Stomach (tissue), 9 donors: ENCODE data around the gene GPER1. TPM values are rescaled to one million over a fixed set of nuclear protein-coding genes. Genes with fewer than 3 reads are reported as not detected.

Experiments
- DNase-seq, 2 donors: peaks; one replicate each; pipeline versions ENCODE4 v3.0.0 to v3.0.0-alpha.2; 2013 to 2019
- H3K27ac ChIP-seq, 5 donors: fragments of 200-600 bp in 4 of 5; sonication (generic) in 4 of 5; one replicate each; pipeline ENCODE4 v1.5.1; 2013 to 2019; ENCODE audit warnings: mild to moderate bottlenecking in 1 of 5, moderate library complexity in 1 of 5
- H3K27me3 ChIP-seq, 3 donors: fragments of 200-600 bp; sonication (generic); one replicate each; pipeline ENCODE4 v1.5.1; 2017 to 2019; ENCODE audit warnings: mixed run types in 1 of 3
- H3K36me3 ChIP-seq, 4 donors: fragments of 200-600 bp; sonication (generic); 1 replicate in 3 of 4; 2 replicates in 1 of 4; pipeline ENCODE4 v1.5.1; 2016 to 2019
- H3K4me1 ChIP-seq, 4 donors: fragments of 200-600 bp; sonication (generic); one replicate each; pipeline ENCODE4 v1.5.1; 2016 to 2019
- H3K4me3 ChIP-seq, 4 donors: fragments of 200-600 bp; sonication (generic) in 3 of 4; one replicate each; pipeline ENCODE4 v1.5.1; 2016 to 2019; ENCODE audit warnings: mild to moderate bottlenecking in 1 of 4
- H3K9me3 ChIP-seq, 4 donors: fragments of 200-600 bp; sonication (generic); one replicate each; pipeline ENCODE4 v1.5.1; 2016 to 2019
- CTCF ChIP-seq, 7 experiments: fragments of 450-650 bp in 4 of 7; fragments of 200-600 bp in 3 of 7; sonication (generic) in 3 of 7; IDR thresholded peaks; one replicate each; pipeline ENCODE4 v1.5.1; 2016 to 2019; ENCODE audit warnings: antibody characterized with exemption in 7 of 7, control low read depth in 2 of 7, mild to moderate bottlenecking in 1 of 7
- EP300 ChIP-seq: sonication (generic); formaldehyde crosslinking; IDR thresholded peaks from one replicate; pipeline ENCODE4 v1.6.1; 2017; ENCODE audit warnings: antibody characterized with exemption
- POLR2A ChIP-seq, 4 donors: fragments of 450-650 bp; IDR thresholded peaks; one replicate each; pipeline ENCODE4 v1.6.1; 2016; ENCODE audit warnings: antibody characterized with exemption in 4 of 4, control low read depth in 2 of 4, mild to moderate bottlenecking in 1 of 4, moderate library complexity in 1 of 4
- POLR2AphosphoS5 ChIP-seq, 3 donors: sonication (generic); formaldehyde crosslinking; IDR thresholded peaks; one replicate each; pipeline ENCODE4 v1.6.1; 2016; ENCODE audit warnings: antibody characterized with exemption in 3 of 3
- WGBS, 5 donors: extraction: QIAGEN DNeasy Blood & Tissue Kit in 3 of 5; methylation state at CpG; one replicate each; pipeline versions ENCODE4 v1.1.5 to v1.1.7; 2013 to 2018; 5-methylcytosine and 5-hydroxymethylcytosine counted together
- intact Hi-C: fragments of 100-400 bp; cut with DNase I; formaldehyde crosslinking; loops from one replicate; pipeline ENCODE4 v1.15.1; 2023; ENCODE audit warnings: low total_unique reads
- polyA plus RNA-seq, 3 donors: library from polyadenylated mRNA; stranded (reverse); fragments of 200-250 nt; gene quantifications; one replicate each; pipeline ENCODE4 v1.2.3, GENCODE V29; 2013
- total RNA-seq, 5 donors: library from RNA; depleted of rRNA; stranded (reverse); fragments of >200 nt; gene quantifications; one replicate each; pipeline versions ENCODE4 v1.1.0 to v1.2.3, GENCODE V29; 2014 to 2016
- donor health status: healthy with polysubstance abuse.
- donor health status: Bipolar disorder and iron deficiency.
- donor health status: healthy.

The GPER1 gene
- total and polyA plus RNA-seq, 8 donors: 0.58 to 31.2 (median 18.3) TPM; not detected in 1

DNA sequence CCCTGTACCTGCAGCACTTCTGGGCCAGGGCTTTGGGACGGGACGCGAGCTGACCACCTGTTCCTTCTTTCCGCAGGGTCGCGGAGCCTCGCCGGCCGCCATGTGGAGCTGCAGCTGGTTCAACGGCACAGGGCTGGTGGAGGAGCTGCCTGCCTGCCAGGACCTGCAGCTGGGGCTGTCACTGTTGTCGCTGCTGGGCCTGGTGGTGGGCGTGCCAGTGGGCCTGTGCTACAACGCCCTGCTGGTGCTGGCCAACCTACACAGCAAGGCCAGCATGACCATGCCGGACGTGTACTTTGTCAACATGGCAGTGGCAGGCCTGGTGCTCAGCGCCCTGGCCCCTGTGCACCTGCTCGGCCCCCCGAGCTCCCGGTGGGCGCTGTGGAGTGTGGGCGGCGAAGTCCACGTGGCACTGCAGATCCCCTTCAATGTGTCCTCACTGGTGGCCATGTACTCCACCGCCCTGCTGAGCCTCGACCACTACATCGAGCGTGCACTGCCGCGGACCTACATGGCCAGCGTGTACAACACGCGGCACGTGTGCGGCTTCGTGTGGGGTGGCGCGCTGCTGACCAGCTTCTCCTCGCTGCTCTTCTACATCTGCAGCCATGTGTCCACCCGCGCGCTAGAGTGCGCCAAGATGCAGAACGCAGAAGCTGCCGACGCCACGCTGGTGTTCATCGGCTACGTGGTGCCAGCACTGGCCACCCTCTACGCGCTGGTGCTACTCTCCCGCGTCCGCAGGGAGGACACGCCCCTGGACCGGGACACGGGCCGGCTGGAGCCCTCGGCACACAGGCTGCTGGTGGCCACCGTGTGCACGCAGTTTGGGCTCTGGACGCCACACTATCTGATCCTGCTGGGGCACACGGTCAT lies 30.3 kb upstream of the GPER1 start:
- Histone ChIP-seq H3K27me3 (no peaks in the 10 kb centered on the region), H3K9me3 (no peaks in the 10 kb centered on the region), H3K4me3 (no peak overlapping the region), H3K27ac (no peak overlapping the region), H3K36me3 (peaks cover 0 to 13% (median 12%) of the 10 kb centered on the region in 4 donors), H3K4me1 (peaks cover 54 to 77% (median 73%) of the 10 kb centered on the region in 4 donors)
- DNase-seq: no peak
- intact Hi-C loops: no loop called here
- WGBS, 5 donors: 82 to 93% (median 90%) methylated on average over 20 to 62 of the region's 62 CpGs
- TF ChIP-seq POLR2A (IDR thresholded peaks at IDR 0.05) (no peak), CTCF (IDR thresholded peaks at IDR 0.05) (no peak), EP300 (no peak), POLR2AphosphoS5 (IDR thresholded peaks at IDR 0.05) (no peak)

- TF ChIP-seq EP300 (no peak), POLR2A (IDR thresholded peaks at IDR 0.05) (no peak), POLR2AphosphoS5 (IDR thresholded peaks at IDR 0.05) (no peak), CTCF (IDR thresholded peaks at IDR 0.05) (no peak)
- no peaks in the 10 kb centered on the region for H3K9me3 ChIP-seq
- intact Hi-C loops: no loop called here
- peaks cover 47 to 70% (median 66%) of the 10 kb centered on the region in 4 donors for H3K4me1 ChIP-seq
- DNase-seq: no peak
- H3K4me3 ChIP-seq: no peak overlapping the region
- 85 to 90% (median 87%) methylated on average over 13 of the region's 13 CpGs for WGBS, 5 donors
- no peaks in the 10 kb centered on the region for H3K27me3 ChIP-seq
- peak overlapping the region in 3 of 5 donors; percentile 41 to 80 (median 79) for H3K27ac ChIP-seq
- H3K36me3 ChIP-seq: peaks cover 0 to 13% (median 12%) of the 10 kb centered on the region in 4 donors
Observed at GRCh38 chr7:1058311-1058710, 29.6 kb upstream of the GPER1 start.

- intact Hi-C loops: no loop called here
- no peak for TF ChIP-seq POLR2A (IDR thresholded peaks at IDR 0.05)
- WGBS, 5 donors: 70 to 78% (median 76%) methylated on average over 10 of the region's 10 CpGs
- Histone ChIP-seq H3K27ac (peak overlapping the region; percentile 41 to 80 (median 64)), H3K36me3 (peaks cover 0 to 13% (median 12%) of the 10 kb centered on the region in 4 donors), H3K27me3 (no peaks in the 10 kb centered on the region), H3K4me3 (no peak overlapping the region), H3K4me1 (peaks cover 42 to 65% (median 63%) of the 10 kb centered on the region in 4 donors), H3K9me3 (no peaks in the 10 kb centered on the region)
- DNase-seq: no peak
Observed at GRCh38 chr7:1058821-1059199, 29.1 kb upstream of the GPER1 start.

DNA sequence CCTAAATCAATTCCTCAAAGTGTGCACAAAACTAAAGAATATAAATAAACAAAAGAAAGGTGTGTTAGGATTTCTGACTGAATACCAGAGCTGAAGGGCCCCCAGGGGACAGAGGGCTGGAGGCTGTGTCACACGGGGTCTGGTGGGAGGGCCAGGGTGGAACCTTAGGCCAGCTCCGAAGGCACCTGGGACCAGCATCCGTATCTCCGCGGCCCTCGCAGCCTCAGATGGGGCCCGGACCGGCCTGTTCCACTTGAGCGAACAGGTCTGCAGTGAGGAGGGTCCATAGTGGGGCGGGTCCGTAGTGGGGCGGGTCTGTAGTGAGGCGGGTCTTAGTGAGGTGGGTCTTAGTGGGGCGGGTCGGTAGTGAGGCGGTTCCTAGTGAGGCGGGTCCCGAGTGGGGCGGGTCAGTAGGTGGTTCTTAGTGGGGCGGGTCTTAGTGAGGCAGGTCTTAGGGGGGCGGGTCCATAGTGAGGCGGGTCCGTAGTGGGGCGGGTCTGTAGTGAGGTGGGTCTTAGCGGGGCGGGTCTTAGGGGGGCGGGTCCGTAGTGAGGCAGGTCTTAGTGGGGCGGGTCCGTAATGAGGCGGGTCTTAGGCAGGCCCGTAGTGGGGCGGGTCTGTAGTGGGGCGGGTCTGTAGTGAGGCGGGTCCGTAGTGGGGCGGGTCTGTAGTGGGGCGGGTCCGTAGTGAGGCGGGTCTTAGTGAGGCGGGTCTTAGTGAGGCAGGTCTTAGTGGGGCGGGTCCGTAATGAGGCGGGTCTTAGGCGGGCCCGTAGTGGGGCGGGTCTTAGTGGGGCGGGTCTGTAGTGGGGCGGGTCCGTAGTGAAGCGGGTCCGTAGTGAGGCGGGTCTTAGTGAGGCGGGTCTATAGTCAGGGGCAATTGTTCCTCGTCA lies 28.5 kb upstream of the GPER1 start:
- peak; percentile 74 to 91 for DNase-seq
- Histone ChIP-seq H3K4me1 (peaks cover 36 to 59% (median 56%) of the 10 kb centered on the region in 4 donors), H3K4me3 (peak overlapping the region in 1 of 4 donors; percentile 6), H3K27ac (peak overlapping the region; percentile 63 to 80 (median 71)), H3K36me3 (peaks cover 0 to 13% (median 12%) of the 10 kb centered on the region in 4 donors), H3K27me3 (no peaks in the 10 kb centered on the region), H3K9me3 (no peaks in the 10 kb centered on the region)
- intact Hi-C loops: loop anchor here (5.0 kb wide), 1 partner anchor 62 kb away; no protein-coding TSS in a partner anchor
- TF ChIP-seq POLR2AphosphoS5 (IDR thresholded peaks at IDR 0.05) (no peak), EP300 (no peak), CTCF (IDR thresholded peaks at IDR 0.05) (no peak), POLR2A (IDR thresholded peaks at IDR 0.05) (no peak)
- 30 to 45% (median 39%) methylated on average over 22 to 53 of the region's 55 CpGs for WGBS, 5 donors
